Fibroblast of skin of back (primary cell): ENCODE measurements around the gene TRABD2A.

Experiments
- DNase-seq: peaks from one replicate; pipeline ENCODE4 v3.0.0-alpha.2; 2013

The TRABD2A gene

GRCh38 chr2:84904717-84905174, 23.9 kb upstream of the TRABD2A start:
- peak; percentile 76 for DNase-seq

- DNase-seq: no peak
Measured at GRCh38 chr2:84904151-84904550, 23.3 kb upstream of the TRABD2A start.

- DNase-seq: no peak
Measured at GRCh38 chr2:84902526-84902925, 21.6 kb upstream of the TRABD2A start.

GRCh38 chr2:84901593-84902120, 20.8 kb upstream of the TRABD2A start:
- peak; percentile 70 for DNase-seq

GRCh38 chr2:84900971-84901370, 20.1 kb upstream of the TRABD2A start:
- DNase-seq: no peak

GRCh38 chr2:84899304-84900204, 18.7 kb upstream of the TRABD2A start:
- no peak for DNase-seq

GRCh38 chr2:84897773-84898172, 16.9 kb upstream of the TRABD2A start:
- DNase-seq: no peak

GRCh38 chr2:84896567-84896966, 15.7 kb upstream of the TRABD2A start:
- no peak for DNase-seq

- DNase-seq: peak; percentile 65
Measured at GRCh38 chr2:84894758-84895520, 14.1 kb upstream of the TRABD2A start.

GRCh38 chr2:84894131-84894586, 13.3 kb upstream of the TRABD2A start:
- no peak for DNase-seq

- DNase-seq: no peak
Measured at GRCh38 chr2:84891355-84892010, 10.6 kb upstream of the TRABD2A start.

GRCh38 chr2:84889332-84889731, 8.4 kb upstream of the TRABD2A start:
- DNase-seq: no peak

GRCh38 chr2:84888401-84889276, 7.8 kb upstream of the TRABD2A start:
- DNase-seq: no peak

GRCh38 chr2:84886791-84887190, 5.9 kb upstream of the TRABD2A start:
- no peak for DNase-seq

GRCh38 chr2:84885111-84885510, 4.2 kb upstream of the TRABD2A start:
- DNase-seq: no peak

GRCh38 chr2:84884449-84884848, 3.6 kb upstream of the TRABD2A start:
- DNase-seq: no peak

GRCh38 chr2:84882775-84883550, 2.1 kb upstream of the TRABD2A start:
- DNase-seq: peak; percentile 71

- DNase-seq: no peak
Measured at GRCh38 chr2:84882414-84882738, 1.5 kb upstream of the TRABD2A start.

- peak; percentile 82 for DNase-seq
Measured at GRCh38 chr2:84881581-84882413, 913 bp upstream of the TRABD2A start.

- DNase-seq: no peak
Measured at GRCh38 chr2:84880395-84880644, 564 bp downstream of the TRABD2A start.
